HG03066 (cell line): ENCODE measurements around the gene SPOCD1.

Experiments
- ATAC-seq: cut with Tn5 transposase; IDR thresholded peaks from one replicate; pipeline ENCODE4 v1.9.1; 2021; ENCODE audit warnings: low read depth; ENCODE audit not compliant: unreplicated experiment

SPOCD1 gene

GRCh38 chr1:31760471-31761470 lies 55.1 kb downstream of the SPOCD1 start:
- no peak for ATAC-seq

GRCh38 chr1:31759298-31760023 lies 56.4 kb downstream of the SPOCD1 start:
- no peak for ATAC-seq

DNA sequence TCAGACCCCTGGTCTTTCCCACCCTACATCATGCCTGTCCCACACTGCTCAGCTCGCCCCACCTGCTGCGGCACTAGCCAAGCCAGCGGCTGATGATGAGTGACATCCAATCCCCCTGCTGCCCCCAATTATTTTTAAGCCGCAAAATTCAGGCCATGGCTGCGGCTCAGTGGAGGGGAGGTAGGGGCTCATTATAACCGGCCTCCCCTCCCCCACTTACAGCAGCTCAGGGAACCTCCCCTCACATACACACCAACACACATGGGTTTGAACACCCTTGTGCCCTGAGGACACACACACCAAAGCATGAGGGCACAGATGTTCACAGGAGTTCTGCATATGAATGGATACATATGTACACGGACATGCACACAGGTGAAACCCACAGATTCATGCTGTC lies 57.0 kb downstream of the SPOCD1 start:
- no peak for ATAC-seq

- no peak for ATAC-seq
These were observed 57.8 kb downstream of the SPOCD1 start for GRCh38 chr1:31757989-31758388.

- ATAC-seq = no peak
These were observed 58.6 kb downstream of the SPOCD1 start for GRCh38 chr1:31757204-31757679.

DNA sequence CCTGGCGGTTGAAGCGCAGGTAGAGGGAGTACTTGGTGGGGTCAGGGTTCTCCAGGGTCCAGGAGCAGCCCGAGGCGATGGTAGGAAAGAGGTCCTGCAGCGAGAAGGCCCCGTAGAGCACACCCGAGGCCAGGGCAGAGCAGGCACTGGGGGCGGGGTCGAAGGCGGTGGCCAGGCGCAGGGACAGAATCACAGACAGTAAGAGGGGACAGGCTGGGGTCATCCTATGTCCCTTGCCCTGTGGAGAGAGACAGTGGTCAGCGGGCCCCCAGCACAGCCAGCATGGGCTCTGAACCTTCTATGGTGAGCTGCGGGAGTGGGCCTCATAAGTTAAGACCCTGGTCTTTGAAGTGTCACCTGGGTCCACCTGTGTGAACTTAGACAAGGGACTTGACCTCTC lies 59.2 kb downstream of the SPOCD1 start:
- no peak for ATAC-seq

DNA sequence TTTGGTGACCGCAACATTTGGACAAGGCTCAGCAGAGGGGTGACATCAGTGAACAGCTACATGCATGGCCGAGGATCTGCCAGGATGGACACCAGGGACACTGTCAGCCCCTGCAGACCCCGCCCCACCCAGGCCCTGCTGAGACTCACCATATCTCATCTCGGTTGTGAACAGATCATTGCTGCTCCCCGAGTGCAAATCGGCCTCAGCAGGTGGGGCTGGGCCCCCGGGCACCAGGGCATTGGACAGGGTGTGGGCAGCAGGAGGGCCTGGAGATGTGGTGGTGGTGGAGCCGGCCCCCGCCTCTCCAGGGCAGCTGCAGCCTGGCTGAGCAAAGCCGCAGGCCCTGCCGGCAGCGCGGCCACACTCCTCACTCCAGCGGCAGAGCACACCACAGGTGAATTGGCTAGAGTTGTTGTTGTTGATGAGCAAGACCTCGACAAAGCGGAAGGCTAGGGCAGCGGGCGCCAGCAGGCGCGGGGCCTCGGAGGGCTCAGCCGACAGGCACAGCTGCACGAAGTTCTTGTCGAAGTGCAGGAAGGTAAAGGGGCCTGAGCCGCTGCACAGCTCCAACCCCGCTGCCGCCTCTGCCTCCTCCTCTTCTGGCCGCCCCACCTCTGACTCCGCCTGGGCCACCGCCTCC lies 59.9 kb downstream of the SPOCD1 start:
- no peak for ATAC-seq

- ATAC-seq = no peak
These were observed 60.6 kb downstream of the SPOCD1 start for GRCh38 chr1:31755197-31755611.

DNA sequence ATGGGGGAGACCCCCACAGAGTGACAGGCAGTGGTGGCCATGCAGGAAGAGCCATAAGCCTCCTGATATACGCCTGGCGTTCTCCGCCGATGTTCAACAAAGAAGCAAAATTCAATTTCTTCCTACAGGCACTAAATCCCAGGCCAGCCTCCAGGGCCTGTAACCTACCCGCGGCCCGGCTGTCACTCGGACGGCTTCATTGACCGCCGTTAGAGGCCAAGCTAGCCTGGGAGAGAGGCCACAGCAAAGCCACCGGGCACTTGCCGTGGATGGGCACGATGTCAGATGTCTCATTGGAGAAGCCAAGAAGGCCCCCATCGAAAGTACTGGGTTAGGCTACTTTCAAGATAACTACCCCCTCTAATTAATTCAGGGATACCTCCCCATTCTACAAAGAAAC lies 61.4 kb downstream of the SPOCD1 start:
- no peak for ATAC-seq

GRCh38 chr1:31753707-31754349 lies 62.0 kb downstream of the SPOCD1 start:
- ATAC-seq = no peak

DNA sequence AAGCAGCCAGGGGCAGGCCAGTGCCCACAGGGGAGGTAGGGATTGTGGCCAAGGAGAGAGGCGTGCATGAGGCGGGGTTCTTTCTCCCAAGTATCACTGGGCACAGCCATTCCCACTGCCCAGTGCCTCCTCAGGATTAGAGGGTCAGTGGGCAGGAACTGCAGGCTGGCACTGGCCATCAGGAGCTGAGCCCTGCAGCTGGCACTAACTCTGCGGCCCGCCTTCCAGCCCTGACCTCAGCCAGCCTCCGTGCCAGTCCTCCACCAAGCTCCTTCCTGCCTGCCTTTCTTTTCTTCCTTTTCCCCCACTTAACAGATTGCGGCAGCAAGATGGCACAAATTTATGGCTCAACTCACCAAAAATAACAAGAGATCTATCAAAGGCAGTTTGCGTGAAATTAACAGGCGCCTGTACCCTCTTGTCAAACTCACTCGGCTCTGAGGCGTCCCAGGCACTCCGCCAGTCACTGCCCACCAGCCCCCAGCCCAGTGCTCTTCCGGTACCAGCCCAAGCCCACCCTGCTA lies 62.8 kb downstream of the SPOCD1 start:
- no peak for ATAC-seq

DNA sequence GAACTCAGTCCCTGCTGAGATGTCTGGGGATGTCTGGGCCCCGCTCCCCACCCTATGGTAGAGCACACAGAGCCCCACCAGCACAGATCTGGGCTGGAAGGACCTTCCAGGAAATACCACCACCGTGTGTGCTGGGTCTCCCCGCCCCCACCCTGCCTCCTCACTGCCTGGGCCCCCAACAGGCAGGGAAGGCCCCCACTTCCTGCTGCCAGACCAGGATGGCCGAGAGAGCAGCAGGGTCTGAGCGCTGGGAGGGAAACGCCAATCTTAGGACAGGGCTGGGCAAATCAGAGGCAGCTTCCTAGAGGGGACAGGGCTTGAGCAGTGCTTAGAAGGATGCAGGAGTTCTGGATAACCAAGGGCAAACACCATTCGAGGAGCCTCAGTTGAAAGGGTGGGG lies 63.6 kb downstream of the SPOCD1 start:
- no peak for ATAC-seq

- ATAC-seq = no peak
These were observed 64.0 kb downstream of the SPOCD1 start for GRCh38 chr1:31751822-31752241.

DNA sequence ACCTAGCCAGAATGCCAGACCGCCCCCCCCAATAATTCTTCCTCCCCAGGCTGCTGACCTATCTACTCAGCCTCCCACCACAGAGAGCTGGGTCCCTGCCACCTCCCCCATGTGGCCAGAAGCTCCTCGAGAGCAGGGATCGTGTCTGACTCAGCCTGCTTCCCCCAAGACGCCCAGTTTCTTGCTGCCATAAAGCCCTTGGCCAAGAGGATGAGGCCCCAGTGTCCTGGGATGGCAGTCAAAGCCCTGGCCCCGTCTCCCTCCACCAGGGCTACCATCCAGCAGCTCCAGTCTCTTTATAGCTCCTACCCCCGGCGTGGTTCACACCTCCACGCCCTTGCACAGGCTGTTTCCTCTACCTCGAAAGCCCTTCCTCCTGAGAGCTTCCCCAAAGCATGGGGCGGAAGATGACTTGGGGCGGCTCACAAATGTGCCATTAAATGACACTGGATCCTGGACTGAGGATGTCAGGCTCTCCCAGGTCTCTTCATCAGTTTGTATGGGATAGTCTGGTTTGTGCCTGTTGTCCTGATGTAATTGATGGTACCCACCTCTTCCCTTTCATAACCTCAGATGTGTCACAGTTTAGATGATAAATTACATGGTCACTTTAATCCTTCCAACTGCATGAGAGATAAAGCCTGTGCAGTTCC lies 64.8 kb downstream of the SPOCD1 start:
- ATAC-seq = no peak

DNA sequence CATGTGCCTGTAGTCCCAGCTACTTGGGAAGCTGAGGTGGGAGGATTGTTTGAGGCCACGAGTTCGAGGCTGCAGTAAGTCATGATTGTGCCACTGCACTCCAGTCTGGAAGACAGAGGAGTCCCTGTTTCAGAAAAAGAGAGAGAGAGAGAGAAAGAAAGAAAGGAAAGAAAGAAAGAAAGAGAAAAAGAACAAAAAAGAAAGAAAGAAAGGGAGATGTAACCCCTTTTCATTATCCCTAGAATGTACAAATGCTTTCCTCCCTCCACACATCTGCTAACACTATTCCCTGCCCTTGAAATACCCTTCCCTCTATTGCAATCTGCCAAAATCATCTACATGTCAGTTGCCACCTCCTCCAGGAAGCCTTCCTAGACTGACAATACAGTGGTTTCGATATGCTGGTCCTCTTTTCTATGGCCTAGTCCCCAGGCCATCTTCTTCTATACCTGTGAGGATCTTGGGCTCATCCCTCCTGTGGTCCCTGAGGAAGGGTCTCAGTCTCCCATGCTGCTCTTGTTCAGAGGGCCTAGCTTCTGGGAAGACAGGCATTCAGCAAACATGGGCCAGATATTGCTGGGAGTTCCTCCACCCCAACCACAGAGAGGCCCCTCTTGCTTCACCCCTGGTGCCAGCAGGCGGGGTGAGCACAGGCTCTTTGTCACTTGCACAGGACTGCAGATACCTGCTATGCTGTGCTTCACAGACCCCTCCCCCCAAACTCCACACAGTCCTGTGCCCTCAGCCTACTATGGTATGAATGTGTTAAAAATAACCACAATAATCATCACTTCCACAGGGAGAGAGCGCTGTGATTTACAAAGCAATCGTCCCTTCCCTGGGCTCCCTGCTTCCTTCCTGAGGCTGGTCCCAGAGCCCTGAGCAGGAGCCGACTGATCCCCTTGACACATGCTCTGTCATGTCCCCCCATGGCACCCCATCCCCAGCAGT lies 65.8 kb downstream of the SPOCD1 start:
- no peak for ATAC-seq

DNA sequence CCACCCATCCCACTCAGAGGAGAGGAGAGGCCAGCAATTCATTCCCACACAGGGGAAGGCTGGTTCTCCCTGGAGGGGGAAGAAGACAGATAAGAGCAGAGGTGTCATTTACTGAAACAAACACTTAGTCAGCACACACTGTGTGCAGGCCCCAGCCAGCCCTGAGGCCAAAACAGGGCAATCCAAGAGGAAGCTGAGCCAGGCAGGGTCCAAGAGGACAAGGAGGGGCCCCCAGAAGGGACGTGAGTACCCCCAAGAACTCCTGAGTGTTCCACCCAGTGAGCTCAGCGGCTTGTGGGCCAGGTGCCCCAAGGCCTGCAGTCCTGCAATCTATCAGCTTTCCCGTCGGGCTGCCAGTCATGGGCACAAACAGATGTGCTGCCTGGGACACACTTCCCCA lies 67.5 kb downstream of the SPOCD1 start:
- ATAC-seq = no peak

GRCh38 chr1:31747304-31747703 lies 68.5 kb downstream of the SPOCD1 start:
- no peak for ATAC-seq

DNA sequence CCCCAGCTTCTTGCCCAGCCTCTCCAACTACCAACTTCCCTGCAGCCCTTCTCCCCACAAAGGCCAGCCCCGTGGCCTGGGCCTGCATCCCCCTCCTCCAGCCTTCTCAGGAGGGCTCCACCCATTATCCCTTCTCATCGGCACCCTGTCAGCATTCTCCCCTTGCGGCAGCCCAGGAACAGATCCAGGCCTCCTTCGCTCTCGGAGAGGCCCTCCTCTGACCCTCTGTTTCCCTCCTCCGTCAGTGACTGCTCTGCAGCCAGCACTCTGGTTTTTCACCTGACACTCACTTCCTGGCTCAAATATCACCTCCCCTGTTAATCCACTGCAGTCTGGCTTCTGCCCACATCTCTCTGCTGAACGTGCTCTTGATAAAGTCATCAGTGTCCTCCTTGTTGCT lies 69.1 kb downstream of the SPOCD1 start:
- ATAC-seq = no peak
